Right atrium auricular region (tissue), 2 donors: Measurements from ENCODE around the gene PTPN9. TPM values are rescaled to one million over a fixed set of nuclear protein-coding genes. Genes with fewer than 3 reads are reported as not detected.
"Not testable (repeated sequence)": the region's sequence is repeated elsewhere in the genome, so short reads cannot be mapped to it uniquely, and the experiment has no call there.

ENCODE experiments used
- DNase-seq: peaks from one replicate; pipeline ENCODE4 v3.0.0-alpha.2; 2019; ENCODE audit warnings: low spot score
- H3K27ac ChIP-seq, 2 donors: fragments of 200-600 bp; sonication (generic); 1 replicate in 1 of 2; 2 replicates in 1 of 2; pipeline ENCODE4 v1.5.1; 2016 to 2019
- H3K27me3 ChIP-seq, 2 donors: fragments of 200-600 bp; sonication (generic); one replicate each; pipeline versions ENCODE4 v1.5.1 to v1.6.0; 2017 to 2019
- H3K36me3 ChIP-seq: fragments of 200-600 bp; sonication (generic); one replicate; pipeline ENCODE4 v1.5.1; 2016
- H3K4me1 ChIP-seq, 2 donors: fragments of 200-600 bp; sonication (generic); one replicate each; pipeline versions ENCODE4 v1.5.1 to v1.6.0; 2017 to 2019
- H3K4me3 ChIP-seq, 2 donors: fragments of 200-600 bp; sonication (generic); 1 replicate in 1 of 2; 2 replicates in 1 of 2; pipeline ENCODE4 v1.5.1; 2017 to 2019; ENCODE audit warnings: mild to moderate bottlenecking in 1 of 2, moderate library complexity in 1 of 2
- H3K9me3 ChIP-seq, 2 donors: fragments of 200-600 bp; sonication (generic); one replicate each; pipeline ENCODE4 v1.5.1; 2019
- total RNA-seq, 2 donors: library from RNA; depleted of rRNA; stranded (reverse); fragments of >200 nt; gene quantifications; one replicate each; pipeline ENCODE4 v1.1.0, GENCODE V29; 2016
- TF ChIP-seq, protein P1 (sequence below), 2 donors: fragments of 200-600 bp; sonication (generic); IDR thresholded peaks; one replicate each; pipeline ENCODE4 v1.5.1; 2019; ENCODE audit warnings: antibody characterized with exemption in 2 of 2

The PTPN9 gene
- total RNA-seq, 2 donors from 2014 or later = 9.6 to 9.9 TPM

DNA sequence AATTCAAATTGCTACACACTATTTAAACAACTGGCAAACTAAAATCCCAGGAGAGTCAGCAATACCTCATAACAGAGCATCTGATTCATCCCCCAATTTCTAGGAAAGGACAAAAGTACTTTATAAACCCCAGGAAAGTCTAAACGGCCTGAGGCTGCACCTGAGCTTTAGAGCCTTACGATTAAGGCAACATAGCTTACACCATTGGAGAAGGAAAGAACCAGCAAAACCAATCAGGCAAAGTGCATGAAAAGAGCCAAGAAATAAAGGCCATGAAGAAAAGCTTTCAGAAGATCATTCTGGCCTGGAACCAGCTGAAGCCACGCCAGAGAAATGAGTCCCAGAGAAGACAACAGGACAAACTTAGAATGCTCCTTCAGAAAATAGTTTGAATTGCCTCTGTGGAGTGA, 48.1 kb downstream of the PTPN9 start:
- peak; percentile 64 for DNase-seq
- Histone ChIP-seq H3K9me3 (no peaks in the 10 kb centered on the region), H3K4me3 (no peak overlapping the region)

DNA sequence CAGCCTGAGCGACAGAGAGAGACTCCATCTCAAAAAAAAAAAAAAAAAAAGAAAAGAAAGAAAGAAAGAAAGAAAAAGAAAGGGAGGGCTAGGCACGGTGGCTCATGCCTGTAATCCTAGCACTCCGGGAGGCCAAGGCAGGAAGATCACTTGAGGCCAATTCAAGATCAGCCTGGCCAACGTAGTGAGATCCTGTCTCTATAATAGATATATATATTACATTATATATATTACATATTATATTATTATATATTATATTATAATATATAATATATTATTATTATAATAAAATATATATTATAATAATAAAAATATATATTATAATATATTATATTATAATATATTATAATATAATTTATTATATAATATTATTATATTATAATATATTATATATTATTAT, 48.9 kb downstream of the PTPN9 start:
- Histone ChIP-seq H3K27me3 (no peaks in the 10 kb centered on the region), H3K9me3 (no peaks in the 10 kb centered on the region), H3K36me3 (peaks cover 12% of the 10 kb centered on the region), H3K4me1 (peaks cover 0 to 33% of the 10 kb centered on the region in 2 donors), H3K4me3 (no peak overlapping the region), H3K27ac (no peak overlapping the region)
- TF ChIP-seq, protein P1, sequence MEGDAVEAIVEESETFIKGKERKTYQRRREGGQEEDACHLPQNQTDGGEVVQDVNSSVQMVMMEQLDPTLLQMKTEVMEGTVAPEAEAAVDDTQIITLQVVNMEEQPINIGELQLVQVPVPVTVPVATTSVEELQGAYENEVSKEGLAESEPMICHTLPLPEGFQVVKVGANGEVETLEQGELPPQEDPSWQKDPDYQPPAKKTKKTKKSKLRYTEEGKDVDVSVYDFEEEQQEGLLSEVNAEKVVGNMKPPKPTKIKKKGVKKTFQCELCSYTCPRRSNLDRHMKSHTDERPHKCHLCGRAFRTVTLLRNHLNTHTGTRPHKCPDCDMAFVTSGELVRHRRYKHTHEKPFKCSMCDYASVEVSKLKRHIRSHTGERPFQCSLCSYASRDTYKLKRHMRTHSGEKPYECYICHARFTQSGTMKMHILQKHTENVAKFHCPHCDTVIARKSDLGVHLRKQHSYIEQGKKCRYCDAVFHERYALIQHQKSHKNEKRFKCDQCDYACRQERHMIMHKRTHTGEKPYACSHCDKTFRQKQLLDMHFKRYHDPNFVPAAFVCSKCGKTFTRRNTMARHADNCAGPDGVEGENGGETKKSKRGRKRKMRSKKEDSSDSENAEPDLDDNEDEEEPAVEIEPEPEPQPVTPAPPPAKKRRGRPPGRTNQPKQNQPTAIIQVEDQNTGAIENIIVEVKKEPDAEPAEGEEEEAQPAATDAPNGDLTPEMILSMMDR (IDR thresholded peaks at IDR 0.05) = no peak
- no peak for DNase-seq

More for the DNA sequence above, 48.1 kb downstream of the PTPN9 start:
- Histone ChIP-seq H3K27me3 (no peaks in the 10 kb centered on the region), H3K36me3 (peaks cover 11% of the 10 kb centered on the region), H3K27ac (peak overlapping the region; percentile 66 to 74), H3K4me1 (peaks cover 0 to 33% of the 10 kb centered on the region in 2 donors)
- TF ChIP-seq, protein P1 (IDR thresholded peaks at IDR 0.05) = no peak

DNA sequence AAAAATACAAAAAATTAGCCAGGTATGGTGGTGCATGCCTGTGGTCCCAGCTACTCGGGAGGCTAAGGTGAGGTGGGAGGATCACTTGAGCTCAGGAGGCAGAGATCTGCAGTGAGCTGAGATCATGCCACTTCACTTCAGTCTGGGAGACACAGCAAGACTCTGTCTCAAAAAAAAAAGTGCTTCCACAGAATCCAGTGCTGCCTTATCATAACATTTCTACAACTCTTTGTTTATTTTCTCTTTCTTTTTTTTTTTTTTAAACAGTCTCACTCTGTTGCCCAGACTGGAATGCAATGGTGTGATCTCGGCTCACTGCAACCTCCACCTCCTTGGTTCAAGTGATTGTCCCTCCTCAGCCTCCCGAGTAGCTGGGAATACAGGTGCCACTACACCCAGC, 53.4 kb downstream of the PTPN9 start:
- not testable (repeated sequence) for H3K9me3 ChIP-seq, DNase-seq, H3K4me3 ChIP-seq, H3K27me3 ChIP-seq, H3K27ac ChIP-seq, H3K4me1 ChIP-seq
- H3K36me3 ChIP-seq = peaks cover 48% of the 10 kb centered on the region

DNA sequence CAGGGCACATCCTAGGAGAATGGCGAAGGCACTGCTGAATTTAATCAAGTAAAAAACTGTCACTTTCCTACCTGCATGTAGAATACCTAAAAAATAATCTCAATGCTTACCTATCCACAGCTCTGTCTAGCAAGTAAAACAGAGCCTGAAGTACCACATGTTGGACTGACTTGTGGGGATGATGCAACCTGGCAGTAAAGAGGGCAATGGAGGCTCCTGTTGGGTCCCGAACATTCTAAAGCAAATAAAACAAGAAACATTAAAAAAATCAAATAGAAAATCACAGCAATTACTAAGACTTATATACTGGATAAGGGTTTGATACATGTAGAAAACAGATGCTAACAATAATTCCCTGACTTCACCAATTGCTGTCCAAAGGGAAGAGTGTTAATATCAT, 56.1 kb downstream of the PTPN9 start:
- Histone ChIP-seq H3K27me3 (no peaks in the 10 kb centered on the region), H3K4me3 (no peak overlapping the region), H3K36me3 (peaks cover 74% of the 10 kb centered on the region), H3K9me3 (no peaks in the 10 kb centered on the region), H3K4me1 (peaks cover 0 to 2% of the 10 kb centered on the region in 2 donors), H3K27ac (no peak overlapping the region)
- DNase-seq = no peak
- TF ChIP-seq, protein P1 (IDR thresholded peaks at IDR 0.05) = no peak

DNA sequence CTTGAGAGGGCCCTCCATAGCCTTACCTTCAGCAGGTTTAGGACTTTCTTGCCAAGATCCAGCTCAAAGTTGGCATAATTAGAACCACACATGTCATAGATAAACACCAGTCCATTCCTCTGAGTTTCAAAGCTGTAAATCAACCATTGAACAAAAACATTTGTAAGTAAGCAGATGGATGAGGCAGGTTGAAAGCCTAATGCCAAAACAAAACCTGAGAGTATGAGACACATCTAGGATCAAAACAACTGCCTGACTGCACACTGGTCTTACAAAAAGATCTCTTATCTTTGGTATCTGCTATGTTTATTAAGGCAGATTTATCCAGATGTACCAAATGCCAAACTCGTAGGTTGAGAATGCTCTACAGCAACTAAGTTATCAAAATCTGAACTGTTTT, 61.9 kb downstream of the PTPN9 start:
- Histone ChIP-seq H3K27ac (no peak overlapping the region), H3K27me3 (no peaks in the 10 kb centered on the region), H3K4me1 (no peaks in the 10 kb centered on the region), H3K9me3 (no peaks in the 10 kb centered on the region), H3K36me3 (peaks cover 72% of the 10 kb centered on the region), H3K4me3 (no peak overlapping the region)
- no peak for DNase-seq
- TF ChIP-seq, protein P1 (IDR thresholded peaks at IDR 0.05) = no peak

DNA sequence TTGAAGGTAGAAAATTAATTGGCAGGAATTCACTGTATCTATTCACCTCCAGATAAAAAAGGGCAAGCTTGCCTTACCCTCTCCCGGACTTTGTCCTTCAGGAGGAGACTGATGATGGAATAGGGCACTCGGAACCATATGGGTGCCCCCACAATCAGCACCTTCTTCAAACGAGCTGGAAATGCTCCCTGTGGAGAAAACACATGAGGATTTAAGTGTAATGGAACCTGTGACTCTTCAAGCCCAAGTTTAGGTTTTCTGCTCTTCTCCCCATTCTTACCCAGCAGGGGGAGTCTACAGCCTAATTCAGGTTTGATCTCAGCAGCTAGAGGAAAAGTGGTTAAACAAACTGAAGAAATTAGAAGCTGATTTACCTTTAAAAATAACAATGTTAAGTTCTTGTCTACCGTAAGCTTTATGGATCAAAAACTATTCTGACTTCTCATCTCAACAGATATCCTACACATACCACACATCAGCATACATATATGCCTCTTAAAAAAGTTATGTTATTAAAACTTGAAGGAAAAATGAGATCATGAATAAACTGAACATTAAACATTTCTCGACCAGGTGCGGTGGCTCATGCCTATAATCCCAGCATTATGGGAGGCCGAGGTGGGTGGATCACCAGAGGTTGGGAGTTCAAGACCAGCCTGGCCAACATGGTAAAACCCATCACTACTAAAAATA, 70.1 kb downstream of the PTPN9 start:
- Histone ChIP-seq H3K4me1 (no peaks in the 10 kb centered on the region), H3K9me3 (no peaks in the 10 kb centered on the region), H3K27ac (no peak overlapping the region), H3K36me3 (peaks cover 49% of the 10 kb centered on the region), H3K27me3 (no peaks in the 10 kb centered on the region), H3K4me3 (no peak overlapping the region)
- TF ChIP-seq, protein P1 (IDR thresholded peaks at IDR 0.05) = peak; percentile 39 to 63
- DNase-seq = no peak
